Karpas-422 (cell line): Measurements from ENCODE around the gene SCN3B. TPM values are rescaled to one million over a fixed set of nuclear protein-coding genes. Genes with fewer than 3 reads are reported as not detected.

ENCODE experiments used
- DNase-seq: peaks from one replicate; pipeline ENCODE4 v3.0.0-alpha.2; 2015
- H2AFZ ChIP-seq: fragments of 200-600 bp; sonication (generic); 2 replicates; pipeline ENCODE4 v1.6.1; 2014; ENCODE audit warnings: antibody characterized with exemption, low read length, mixed read lengths
- H3K27ac ChIP-seq: fragments of 200-600 bp; sonication (generic); 2 replicates; pipeline ENCODE4 v1.5.1; 2014; ENCODE audit warnings: mild to moderate bottlenecking, low read length, moderate library complexity
- H3K27me3 ChIP-seq: fragments of 200-600 bp; sonication (generic); 2 replicates; pipeline ENCODE4 v1.6.1; 2014; ENCODE audit warnings: low read length, mixed read lengths
- H3K36me3 ChIP-seq: fragments of 200-600 bp; sonication (generic); 2 replicates; pipeline ENCODE4 v1.6.1; 2014; ENCODE audit warnings: low read length, mixed read lengths; ENCODE audit not compliant: insufficient read depth
- H3K4me1 ChIP-seq: fragments of 200-600 bp; sonication (generic); 2 replicates; pipeline ENCODE4 v1.6.1; 2014; ENCODE audit warnings: mild to moderate bottlenecking, low read length, mixed read lengths
- H3K4me2 ChIP-seq: fragments of 200-600 bp; sonication (generic); 2 replicates; pipeline ENCODE4 v1.6.1; 2014; ENCODE audit warnings: low read length, low read depth, mild to moderate bottlenecking; ENCODE audit not compliant: poor library complexity, severe bottlenecking
- H3K4me3 ChIP-seq: fragments of 200-600 bp; sonication (generic); 2 replicates; pipeline ENCODE4 v1.5.1; 2014; ENCODE audit warnings: mild to moderate bottlenecking, antibody characterized with exemption, low read length, mixed read lengths
- H3K79me2 ChIP-seq: fragments of 200-600 bp; sonication (generic); 2 replicates; pipeline ENCODE4 v1.6.1; 2014; ENCODE audit warnings: mild to moderate bottlenecking, low read length, mixed read lengths
- H3K9ac ChIP-seq: fragments of 200-600 bp; sonication (generic); 2 replicates; pipeline ENCODE4 v1.6.0; 2014; ENCODE audit warnings: low read length
- H3K9me2 ChIP-seq: fragments of 200-600 bp; sonication (generic), shearing (Covaris generic); replicated peaks from 2 replicates; pipeline ENCODE4 v1.6.0; 2014; ENCODE audit warnings: mild to moderate bottlenecking, low read length, moderate library complexity; ENCODE audit not compliant: insufficient read depth
- H3K9me3 ChIP-seq: fragments of 300-700, 200-600 bp; sonication (generic); 2 replicates; pipeline ENCODE4 v1.6.1; 2014; ENCODE audit warnings: low read length, mixed read lengths
- H4K20me1 ChIP-seq: fragments of 200-600 bp; sonication (generic); 2 replicates; pipeline ENCODE4 v1.6.1; 2014; ENCODE audit warnings: mild to moderate bottlenecking, antibody characterized with exemption, low read length, low read depth; ENCODE audit not compliant: insufficient read depth
- total RNA-seq: library from RNA; depleted of rRNA; stranded (reverse); fragments of >200 nt; shearing (Covaris generic); gene quantifications from 2 replicates; pipeline ENCODE4 v1.2.3, GENCODE V29; 2014; ENCODE audit warnings: low replicate concordance

SCN3B gene
- total RNA-seq, 1 experiment from 2014 or later: not detected

DNA sequence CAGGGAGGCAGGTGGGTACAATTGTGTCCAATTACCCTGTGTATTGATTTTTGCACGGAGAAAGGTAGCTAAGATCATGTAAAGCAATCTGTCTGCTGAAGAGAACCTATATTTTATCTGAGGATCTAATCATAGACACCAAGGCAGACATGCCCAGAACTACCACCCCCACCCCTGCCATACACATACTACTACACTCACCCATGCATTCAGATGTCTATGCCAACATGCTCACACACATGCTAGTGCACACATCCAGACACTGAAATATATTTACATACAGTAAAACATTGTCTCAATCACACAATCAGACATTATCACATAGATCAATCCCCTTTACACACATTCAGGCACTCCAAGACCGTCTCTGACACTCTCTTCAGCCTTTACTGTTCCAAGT lies 1.8 kb downstream of the SCN3B start:
- no peaks in the 10 kb centered on the region for H3K4me1 ChIP-seq
- H3K27ac ChIP-seq: no peak overlapping the region
- no peak overlapping the region for H3K4me2 ChIP-seq
- no peak overlapping the region for H3K9ac ChIP-seq
- H3K9me3 ChIP-seq: no peaks in the 10 kb centered on the region
- no peaks in the 10 kb centered on the region for H3K9me2 ChIP-seq
- no peaks in the 10 kb centered on the region for H4K20me1 ChIP-seq
- no peaks in the 10 kb centered on the region for H3K79me2 ChIP-seq
- no peak for DNase-seq
- H3K4me3 ChIP-seq: no peak overlapping the region
- H3K27me3 ChIP-seq: no peaks in the 10 kb centered on the region
- H2AFZ ChIP-seq: no peak overlapping the region
- no peaks in the 10 kb centered on the region for H3K36me3 ChIP-seq

DNA sequence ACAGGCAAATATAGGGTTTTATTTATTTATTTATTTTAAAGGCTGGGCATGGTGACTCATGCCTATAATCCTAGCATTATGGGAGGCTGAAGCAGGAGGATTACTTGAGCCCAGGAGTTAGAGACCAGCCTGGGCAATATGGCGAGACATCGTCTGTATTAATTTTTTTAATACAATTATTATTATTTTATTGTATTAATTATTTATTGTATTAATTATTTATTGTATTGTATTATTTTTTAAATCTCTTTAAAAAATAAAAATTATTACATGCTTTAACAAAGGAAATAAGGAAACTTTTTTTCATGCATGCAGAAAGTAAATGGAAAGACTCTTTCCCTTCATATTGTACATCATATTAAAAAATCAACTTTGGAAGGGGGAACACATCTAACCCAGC lies 3.5 kb downstream of the SCN3B start:
- no peak for DNase-seq
- H3K27me3 ChIP-seq: no peaks in the 10 kb centered on the region

DNA sequence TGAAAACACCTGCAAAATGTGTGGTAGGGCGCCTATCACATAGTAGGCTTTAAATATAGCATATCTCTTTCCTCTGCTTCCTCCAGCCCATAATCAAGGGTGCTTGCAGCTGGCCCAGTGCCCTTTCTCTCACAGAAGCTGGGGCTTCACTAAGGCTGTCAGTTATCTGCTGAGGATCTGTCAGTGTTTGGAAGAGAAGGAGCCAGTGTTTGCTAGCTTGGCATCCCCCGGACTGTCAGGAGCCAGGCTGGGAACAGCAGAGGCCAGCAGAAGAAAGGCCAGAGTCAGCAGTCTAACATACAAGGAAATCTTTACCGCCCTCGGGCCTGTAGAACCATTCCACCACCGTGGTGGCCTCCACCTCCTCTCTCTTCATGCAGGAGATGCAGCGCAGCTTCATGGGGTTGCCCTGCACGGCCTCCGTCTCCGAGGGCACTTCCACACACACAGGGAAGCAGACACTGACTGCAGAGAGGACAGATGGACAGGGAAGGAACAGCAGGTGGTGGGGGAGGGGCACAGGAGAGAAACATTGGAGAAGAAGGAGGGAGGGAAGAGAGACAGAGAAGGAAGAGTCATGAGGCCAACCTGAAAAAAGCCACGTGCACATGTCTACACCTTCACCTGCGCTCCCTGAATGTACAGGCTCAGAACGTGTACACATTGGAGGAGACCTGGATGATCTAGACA lies 9.0 kb downstream of the SCN3B start:
- H3K9me2 ChIP-seq: no peaks in the 10 kb centered on the region
- H2AFZ ChIP-seq: no peak overlapping the region
- no peak overlapping the region for H3K4me3 ChIP-seq
- H3K36me3 ChIP-seq: no peaks in the 10 kb centered on the region
- H3K79me2 ChIP-seq: no peaks in the 10 kb centered on the region
- no peak for DNase-seq
- no peaks in the 10 kb centered on the region for H3K9me3 ChIP-seq
- H3K27ac ChIP-seq: no peak overlapping the region
- no peak overlapping the region for H3K9ac ChIP-seq
- peaks cover 3% of the 10 kb centered on the region for H3K4me1 ChIP-seq
- H3K4me2 ChIP-seq: no peak overlapping the region
- H3K27me3 ChIP-seq: no peaks in the 10 kb centered on the region
- no peaks in the 10 kb centered on the region for H4K20me1 ChIP-seq

More for the DNA sequence above, 3.5 kb downstream of the SCN3B start:
- no peak overlapping the region for H3K4me2 ChIP-seq
- no peaks in the 10 kb centered on the region for H3K4me1 ChIP-seq
- no peak overlapping the region for H2AFZ ChIP-seq
- H4K20me1 ChIP-seq: no peaks in the 10 kb centered on the region
- no peak overlapping the region for H3K27ac ChIP-seq
- no peaks in the 10 kb centered on the region for H3K36me3 ChIP-seq
- no peaks in the 10 kb centered on the region for H3K79me2 ChIP-seq
- H3K4me3 ChIP-seq: no peak overlapping the region
- no peak overlapping the region for H3K9ac ChIP-seq
- H3K9me3 ChIP-seq: no peaks in the 10 kb centered on the region
- no peaks in the 10 kb centered on the region for H3K9me2 ChIP-seq

GRCh38 chr11:123642435-123642834 lies 12.0 kb downstream of the SCN3B start:
- H3K4me1 ChIP-seq: peaks cover 11% of the 10 kb centered on the region
- H3K79me2 ChIP-seq: no peaks in the 10 kb centered on the region

GRCh38 chr11:123641495-123641840 lies 13.0 kb downstream of the SCN3B start:
- Histone ChIP-seq H3K36me3 (no peaks in the 10 kb centered on the region), H3K4me3 (no peak overlapping the region), H3K4me2 (peak overlapping the region; percentile 37), H3K4me1 (peaks cover 11% of the 10 kb centered on the region), H3K9ac (no peak overlapping the region), H3K27ac (no peak overlapping the region), H4K20me1 (no peaks in the 10 kb centered on the region), H3K9me2 (no peaks in the 10 kb centered on the region), H3K9me3 (no peaks in the 10 kb centered on the region), H2AFZ (peak overlapping the region; percentile 26), H3K79me2 (no peaks in the 10 kb centered on the region), H3K27me3 (no peaks in the 10 kb centered on the region)
- no peak for DNase-seq

More at GRCh38 chr11:123642435-123642834, 12.0 kb downstream of the SCN3B start:
- Histone ChIP-seq H3K27ac (no peak overlapping the region), H3K36me3 (no peaks in the 10 kb centered on the region), H3K4me2 (no peak overlapping the region), H4K20me1 (no peaks in the 10 kb centered on the region), H3K9me3 (no peaks in the 10 kb centered on the region), H2AFZ (no peak overlapping the region), H3K4me3 (no peak overlapping the region), H3K27me3 (no peaks in the 10 kb centered on the region), H3K9ac (no peak overlapping the region), H3K9me2 (no peaks in the 10 kb centered on the region)
- no peak for DNase-seq

- no peak overlapping the region for H3K27ac ChIP-seq
- no peaks in the 10 kb centered on the region for H3K9me2 ChIP-seq
- peak overlapping the region; percentile 37 for H3K4me2 ChIP-seq
- peaks cover 11% of the 10 kb centered on the region for H3K4me1 ChIP-seq
- H3K9ac ChIP-seq: no peak overlapping the region
- no peaks in the 10 kb centered on the region for H4K20me1 ChIP-seq
- H2AFZ ChIP-seq: peak overlapping the region; percentile 26
- H3K4me3 ChIP-seq: no peak overlapping the region; the same call in 1 of the 2 replicates
- peak; percentile 80 for DNase-seq
- no peaks in the 10 kb centered on the region for H3K27me3 ChIP-seq
- no peaks in the 10 kb centered on the region for H3K36me3 ChIP-seq
- H3K9me3 ChIP-seq: no peaks in the 10 kb centered on the region
- H3K79me2 ChIP-seq: no peaks in the 10 kb centered on the region
Measured at GRCh38 chr11:123640677-123641494, 13.5 kb downstream of the SCN3B start.

- Histone ChIP-seq H3K79me2 (no peaks in the 10 kb centered on the region), H2AFZ (no peak overlapping the region), H3K4me3 (no peak overlapping the region), H3K27me3 (no peaks in the 10 kb centered on the region), H4K20me1 (no peaks in the 10 kb centered on the region), H3K4me2 (no peak overlapping the region), H3K36me3 (no peaks in the 10 kb centered on the region), H3K9me3 (no peaks in the 10 kb centered on the region), H3K9me2 (no peaks in the 10 kb centered on the region), H3K9ac (no peak overlapping the region), H3K27ac (no peak overlapping the region), H3K4me1 (peaks cover 11% of the 10 kb centered on the region)
- DNase-seq: no peak
Measured at GRCh38 chr11:123640029-123640428, 14.4 kb downstream of the SCN3B start.

- H3K4me1 ChIP-seq: no peaks in the 10 kb centered on the region
- peaks cover under 1% of the 10 kb centered on the region; the same call in 1 of the 2 replicates for H3K36me3 ChIP-seq
- H4K20me1 ChIP-seq: no peaks in the 10 kb centered on the region
- no peaks in the 10 kb centered on the region for H3K27me3 ChIP-seq
- no peak overlapping the region for H3K27ac ChIP-seq
- H3K79me2 ChIP-seq: no peaks in the 10 kb centered on the region
- H3K4me3 ChIP-seq: no peak overlapping the region
- no peak overlapping the region for H3K4me2 ChIP-seq
- H2AFZ ChIP-seq: no peak overlapping the region
- H3K9me2 ChIP-seq: no peaks in the 10 kb centered on the region
- H3K9ac ChIP-seq: no peak overlapping the region
- H3K9me3 ChIP-seq: no peaks in the 10 kb centered on the region
- no peak for DNase-seq
Measured at GRCh38 chr11:123630126-123630608, 24.3 kb downstream of the SCN3B start.
